ENCODE results near the gene PTPRM. TPM values are rescaled to one million over a fixed set of nuclear protein-coding genes. Genes with fewer than 3 reads are reported as not detected.

Gene PTPRM
- total RNA-seq, 4 donors from 2014 or later, result 21.4 to 41.8 (median 29.6) TPM

DNA sequence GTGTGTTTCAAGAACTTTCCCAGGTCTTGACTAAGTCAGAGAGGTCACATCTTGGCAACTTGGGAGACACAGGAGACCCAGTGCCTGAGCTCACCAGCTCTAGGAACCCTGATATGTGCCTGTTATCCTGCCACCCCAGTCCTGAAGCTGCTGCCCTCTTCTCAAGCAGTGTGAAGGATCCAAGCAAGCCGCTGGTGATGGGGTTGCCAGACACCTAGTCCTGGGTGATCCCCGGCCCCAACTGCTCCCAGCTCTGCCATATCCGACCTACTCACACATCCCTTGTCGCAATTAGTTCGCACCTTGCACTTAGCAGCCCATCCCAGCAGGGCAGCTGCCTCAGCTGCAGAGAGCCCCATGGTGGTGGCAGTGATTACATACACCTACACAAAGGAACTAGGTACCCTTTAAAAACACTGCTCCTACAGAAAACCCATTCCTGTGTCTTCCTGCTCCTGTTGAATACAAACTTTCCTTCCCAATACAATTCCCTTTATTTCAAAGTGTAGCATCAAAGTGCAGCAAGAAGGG, 794.9 kb downstream of the PTPRM start:
- 94 to 96% methylated on average over 5 of the region's 5 CpGs for WGBS, 2 donors
- intact Hi-C loops (cut with DNase I; ENCODE audit: low total_unique reads), result no loop called here
- DNase-seq (ENCODE audit: low spot score in 2 of 2), result no peak

DNA sequence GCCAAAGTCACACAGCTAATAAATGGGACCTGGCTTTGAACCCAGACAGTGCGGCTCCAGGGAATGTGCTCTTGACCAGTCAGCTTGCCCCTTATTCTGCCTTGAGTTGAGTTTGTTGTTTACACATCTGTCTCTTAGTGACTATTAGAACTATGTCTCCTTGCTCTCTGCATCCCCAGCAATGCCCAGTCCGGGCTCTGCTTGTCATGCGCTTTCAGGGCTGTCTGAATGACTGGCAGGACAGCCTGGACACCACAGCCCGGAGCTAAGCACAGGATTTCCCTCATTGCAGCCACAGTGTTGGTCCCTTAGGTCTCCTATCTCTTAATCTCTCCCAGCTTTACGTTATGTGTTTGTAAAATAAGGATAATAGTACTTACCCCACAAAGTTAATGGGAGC, 795.7 kb downstream of the PTPRM start:
- no peak overlapping the region for H3K4me3 ChIP-seq (ENCODE audit: low read depth, poor library complexity, severe bottlenecking)
- intact Hi-C loops (cut with DNase I; ENCODE audit: low total_unique reads), result no loop called here
- TF ChIP-seq, protein P1, sequence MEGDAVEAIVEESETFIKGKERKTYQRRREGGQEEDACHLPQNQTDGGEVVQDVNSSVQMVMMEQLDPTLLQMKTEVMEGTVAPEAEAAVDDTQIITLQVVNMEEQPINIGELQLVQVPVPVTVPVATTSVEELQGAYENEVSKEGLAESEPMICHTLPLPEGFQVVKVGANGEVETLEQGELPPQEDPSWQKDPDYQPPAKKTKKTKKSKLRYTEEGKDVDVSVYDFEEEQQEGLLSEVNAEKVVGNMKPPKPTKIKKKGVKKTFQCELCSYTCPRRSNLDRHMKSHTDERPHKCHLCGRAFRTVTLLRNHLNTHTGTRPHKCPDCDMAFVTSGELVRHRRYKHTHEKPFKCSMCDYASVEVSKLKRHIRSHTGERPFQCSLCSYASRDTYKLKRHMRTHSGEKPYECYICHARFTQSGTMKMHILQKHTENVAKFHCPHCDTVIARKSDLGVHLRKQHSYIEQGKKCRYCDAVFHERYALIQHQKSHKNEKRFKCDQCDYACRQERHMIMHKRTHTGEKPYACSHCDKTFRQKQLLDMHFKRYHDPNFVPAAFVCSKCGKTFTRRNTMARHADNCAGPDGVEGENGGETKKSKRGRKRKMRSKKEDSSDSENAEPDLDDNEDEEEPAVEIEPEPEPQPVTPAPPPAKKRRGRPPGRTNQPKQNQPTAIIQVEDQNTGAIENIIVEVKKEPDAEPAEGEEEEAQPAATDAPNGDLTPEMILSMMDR (IDR thresholded peaks at IDR 0.05), result no peak
- no peak for TF ChIP-seq POLR2A (IDR thresholded peaks at IDR 0.05)
- no peak for DNase-seq (ENCODE audit: low spot score in 2 of 2)
- WGBS, 2 donors, result 83 to 91% methylated on average over 5 of the region's 5 CpGs

More for the DNA sequence above, 794.9 kb downstream of the PTPRM start:
- TF ChIP-seq, protein P1 (IDR thresholded peaks at IDR 0.05), result no peak
- no peak for TF ChIP-seq POLR2A (IDR thresholded peaks at IDR 0.05)
- no peak overlapping the region for H3K4me3 ChIP-seq (ENCODE audit: low read depth, poor library complexity, severe bottlenecking)

DNA sequence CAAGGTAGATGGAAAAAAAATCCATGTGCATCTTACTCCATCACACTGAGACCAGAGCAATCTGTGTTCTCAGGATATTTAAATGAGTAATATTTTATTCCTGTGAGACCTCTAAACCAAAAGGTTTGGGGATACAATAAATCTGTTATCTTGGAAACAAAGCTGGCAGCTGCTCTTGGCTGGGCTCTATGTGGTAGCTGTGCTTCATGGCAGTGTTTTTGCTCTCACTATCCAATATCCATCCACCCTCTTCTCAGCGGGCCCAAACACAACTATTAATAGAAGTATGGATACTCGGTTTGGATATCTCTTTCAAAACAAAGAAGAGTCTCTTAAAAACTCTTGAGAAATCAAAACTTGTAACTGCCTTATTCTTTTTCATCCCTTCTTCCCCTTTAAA, 797.3 kb downstream of the PTPRM start:
- 48 to 52% methylated on average over 2 of the region's 2 CpGs for WGBS, 2 donors
- no peak for DNase-seq (ENCODE audit: low spot score in 2 of 2)
- no peak for TF ChIP-seq POLR2A (IDR thresholded peaks at IDR 0.05)
- TF ChIP-seq, protein P1 (IDR thresholded peaks at IDR 0.05), result no peak
- intact Hi-C loops (cut with DNase I; ENCODE audit: low total_unique reads), result no loop called here
- H3K4me3 ChIP-seq (ENCODE audit: low read depth, poor library complexity, severe bottlenecking), result no peak overlapping the region

DNA sequence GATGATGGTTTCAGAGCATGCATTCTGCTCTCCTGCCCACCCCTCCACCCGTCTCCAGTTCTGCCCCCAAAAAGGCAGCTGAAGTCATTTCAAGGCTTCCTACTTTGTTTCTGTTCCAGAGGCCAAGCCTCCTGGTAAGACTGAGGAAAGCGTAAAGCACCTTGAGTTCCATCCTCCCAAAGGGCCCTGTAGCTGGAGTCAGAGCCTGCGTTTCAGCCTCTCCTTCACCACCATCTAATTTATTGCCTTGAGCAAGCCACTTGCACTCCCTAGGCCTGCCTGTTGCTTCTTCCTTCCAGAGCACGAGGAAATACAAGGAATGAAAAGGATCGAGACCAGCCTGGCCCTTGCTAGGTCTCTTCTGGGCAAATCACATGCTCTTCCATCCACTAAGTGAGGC, 797.9 kb downstream of the PTPRM start:
- no peak overlapping the region for H3K4me3 ChIP-seq (ENCODE audit: low read depth, poor library complexity, severe bottlenecking)
- no peak for DNase-seq (ENCODE audit: low spot score in 2 of 2)
- intact Hi-C loops (cut with DNase I; ENCODE audit: low total_unique reads), result no loop called here
- no peak for TF ChIP-seq POLR2A (IDR thresholded peaks at IDR 0.05)
- TF ChIP-seq, protein P1 (IDR thresholded peaks at IDR 0.05), result no peak
- 83 to 88% methylated on average over 5 of the region's 5 CpGs for WGBS, 2 donors

DNA sequence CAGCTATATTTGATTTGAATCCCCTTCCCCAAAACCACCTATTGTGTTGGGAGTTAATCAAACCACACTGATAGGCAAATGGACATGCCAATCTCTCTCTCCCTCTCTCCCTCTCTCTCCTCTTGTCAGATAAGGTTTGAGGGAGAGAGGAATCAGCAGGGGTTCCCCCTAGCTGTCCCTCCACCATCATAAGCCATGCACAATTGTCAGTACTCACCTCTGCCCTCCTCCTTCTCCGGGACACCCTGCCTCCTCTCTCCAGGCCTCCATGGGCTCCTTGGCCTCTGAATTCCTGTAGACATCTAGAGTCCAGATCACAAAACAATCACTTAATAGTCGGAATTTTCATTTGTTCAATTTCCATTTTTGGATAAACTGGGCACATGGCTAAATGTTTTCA, 798.4 kb downstream of the PTPRM start:
- intact Hi-C loops (cut with DNase I; ENCODE audit: low total_unique reads), result no loop called here
- WGBS, 2 donors, result 90 to 98% methylated on average over 2 of the region's 2 CpGs
- no peak for DNase-seq (ENCODE audit: low spot score in 2 of 2)
- H3K4me3 ChIP-seq (ENCODE audit: low read depth, poor library complexity, severe bottlenecking), result no peak overlapping the region
- no peak for TF ChIP-seq POLR2A (IDR thresholded peaks at IDR 0.05)
- TF ChIP-seq, protein P1 (IDR thresholded peaks at IDR 0.05), result no peak

DNA sequence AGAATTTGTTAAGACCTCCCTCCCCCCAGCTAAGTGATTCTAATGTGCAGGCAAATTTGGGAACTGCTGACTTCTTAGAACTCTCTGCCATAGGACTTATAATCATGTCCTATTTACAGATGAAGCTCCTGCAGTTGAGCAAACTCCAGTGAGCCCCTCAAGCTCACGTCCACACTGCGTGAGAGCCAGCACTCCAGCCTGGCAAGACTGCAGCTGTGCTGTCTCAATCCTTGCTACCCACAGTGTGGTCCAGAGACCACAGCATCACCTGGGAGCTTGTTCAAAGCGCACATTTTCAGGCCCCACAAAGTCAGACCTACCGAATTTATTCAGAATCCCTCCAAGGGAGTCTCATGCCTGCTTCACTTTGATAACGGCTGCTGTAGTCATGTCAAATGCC, 799.0 kb downstream of the PTPRM start:
- no peak for TF ChIP-seq POLR2A (IDR thresholded peaks at IDR 0.05)
- TF ChIP-seq, protein P1 (IDR thresholded peaks at IDR 0.05), result no peak
- DNase-seq (ENCODE audit: low spot score in 2 of 2), result no peak
- no peak overlapping the region for H3K4me3 ChIP-seq (ENCODE audit: low read depth, poor library complexity, severe bottlenecking)
- intact Hi-C loops (cut with DNase I; ENCODE audit: low total_unique reads), result no loop called here
- WGBS, 2 donors, result 81 to 88% methylated on average over 5 of the region's 5 CpGs

All from lower leg skin (tissue), 4 donors.